Measurements from ENCODE around the gene CATSPER4.

Gene CATSPER4

GRCh38 chr1:26190373-26190987, at the start of gene CATSPER4:
Gene CATSPER4 (plus strand): TSS chr1:26190602. CDS start chr1:26190628, 26 bp downstream.
- no peak for DNase-seq (ENCODE audit: low read depth, low spot score)

DNA sequence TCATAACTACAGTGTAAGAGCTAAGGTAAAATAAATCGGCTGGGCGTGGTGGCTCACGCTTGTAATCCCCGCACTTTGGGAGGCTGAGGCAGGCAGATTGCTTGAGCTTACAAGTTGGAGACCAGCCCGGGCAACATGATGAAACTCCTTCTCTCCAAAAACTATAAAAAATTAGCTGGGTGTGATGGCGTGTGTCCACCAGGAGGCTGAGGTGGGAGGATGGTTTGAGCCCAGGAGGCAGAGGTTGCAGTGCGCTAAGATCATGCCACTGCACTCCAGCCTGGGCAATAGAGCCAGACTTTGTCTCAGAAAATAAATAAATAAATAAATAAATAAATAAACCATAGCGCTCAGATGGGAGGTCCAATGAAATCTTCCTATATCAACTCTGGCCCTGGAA, 48.2 kb upstream of the CATSPER4 start:
- DNase-seq (ENCODE audit: low read depth, low spot score), result no peak

DNA sequence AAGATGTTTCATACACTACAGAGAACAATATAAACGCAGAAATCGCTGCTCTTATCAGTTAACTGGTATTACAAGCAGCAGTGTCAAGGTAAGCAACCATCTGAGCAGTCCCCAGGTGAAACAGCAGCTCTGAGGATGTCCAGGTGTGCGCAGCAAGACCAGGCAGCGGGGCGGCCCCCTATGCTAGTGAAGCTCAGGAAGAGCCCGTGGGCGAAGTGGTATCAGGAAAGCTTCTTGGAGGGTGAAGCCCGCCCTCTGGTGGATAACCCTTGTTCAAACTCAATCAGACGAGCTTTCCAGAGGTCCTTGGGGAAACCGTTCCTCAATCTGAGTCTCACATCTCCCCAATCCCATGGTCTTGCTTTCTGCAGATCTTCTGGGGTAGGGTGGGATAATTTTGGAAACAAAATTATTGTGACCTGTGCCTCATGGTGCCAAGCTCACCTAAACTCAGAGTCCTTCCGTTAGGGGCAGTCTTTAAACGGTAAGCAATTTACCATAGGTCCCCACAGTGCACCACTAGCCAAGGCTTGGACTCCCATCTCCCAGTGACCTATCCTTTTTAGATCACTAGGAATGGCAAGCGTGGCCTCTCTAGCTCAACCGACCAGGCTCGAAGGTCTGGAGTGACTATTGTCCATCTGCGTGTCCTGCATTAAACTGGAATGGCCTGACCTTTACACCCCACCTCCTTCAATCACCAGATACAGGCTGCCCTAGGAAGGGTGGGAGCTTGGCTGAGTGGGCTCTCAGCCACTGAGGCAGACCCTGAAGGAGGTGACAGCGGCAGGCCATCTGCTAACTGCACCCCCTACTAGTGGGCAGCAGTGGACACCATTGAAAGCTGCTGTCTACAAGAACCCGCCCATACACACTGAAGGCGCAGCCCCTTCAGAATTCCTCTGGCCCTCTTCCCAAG, 45.1 kb upstream of the CATSPER4 start:
- peak; percentile 29 for DNase-seq (ENCODE audit: low read depth, low spot score)

DNA sequence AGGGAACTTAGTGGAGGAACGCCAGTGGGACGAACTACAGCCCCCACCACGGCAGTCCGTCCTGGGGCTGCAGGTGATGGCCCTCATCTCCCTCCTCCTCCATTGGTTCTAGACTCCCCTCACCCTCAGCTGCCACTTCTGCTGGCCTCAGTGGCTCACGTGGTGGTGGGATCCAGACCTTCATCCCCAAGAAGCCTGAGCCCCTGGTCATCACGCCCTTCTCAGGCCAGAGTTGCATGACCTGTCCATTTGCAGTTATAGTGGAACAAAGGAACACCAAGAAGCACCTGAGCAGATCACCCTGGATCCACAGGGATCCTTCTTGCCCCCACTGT, 44.5 kb upstream of the CATSPER4 start:
- no peak for DNase-seq (ENCODE audit: low read depth, low spot score)

GRCh38 chr1:26148887-26149286, 41.5 kb upstream of the CATSPER4 start:
- DNase-seq (ENCODE audit: low read depth, low spot score), result no peak

DNA sequence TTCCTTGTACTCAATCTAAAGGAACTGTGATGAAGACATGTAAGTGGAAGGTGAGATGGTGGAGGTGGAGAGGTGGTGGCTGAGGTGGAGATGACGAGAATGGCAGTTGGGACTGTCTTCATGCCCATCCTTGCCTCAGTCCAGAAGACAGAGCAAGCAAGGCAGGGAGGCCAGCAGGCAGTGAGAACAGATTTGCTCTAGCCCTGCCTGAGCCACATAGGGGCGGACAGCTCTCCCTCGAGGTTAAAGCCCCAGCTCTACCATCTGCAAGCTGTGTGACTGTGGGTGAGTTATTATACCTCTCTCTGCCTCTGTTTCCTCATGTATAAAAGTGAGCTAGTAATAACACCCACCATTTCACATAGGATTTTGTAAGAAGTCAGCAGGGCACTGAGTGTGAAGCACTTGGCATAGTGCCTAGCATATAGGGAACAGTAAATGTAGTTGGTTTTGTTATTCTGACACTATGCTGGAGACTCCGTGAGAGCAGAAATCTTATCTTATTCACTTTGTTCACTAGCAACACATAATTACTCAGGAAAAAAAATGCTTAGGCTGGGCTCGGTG, 36.4 kb upstream of the CATSPER4 start:
- DNase-seq (ENCODE audit: low read depth, low spot score), result no peak

DNA sequence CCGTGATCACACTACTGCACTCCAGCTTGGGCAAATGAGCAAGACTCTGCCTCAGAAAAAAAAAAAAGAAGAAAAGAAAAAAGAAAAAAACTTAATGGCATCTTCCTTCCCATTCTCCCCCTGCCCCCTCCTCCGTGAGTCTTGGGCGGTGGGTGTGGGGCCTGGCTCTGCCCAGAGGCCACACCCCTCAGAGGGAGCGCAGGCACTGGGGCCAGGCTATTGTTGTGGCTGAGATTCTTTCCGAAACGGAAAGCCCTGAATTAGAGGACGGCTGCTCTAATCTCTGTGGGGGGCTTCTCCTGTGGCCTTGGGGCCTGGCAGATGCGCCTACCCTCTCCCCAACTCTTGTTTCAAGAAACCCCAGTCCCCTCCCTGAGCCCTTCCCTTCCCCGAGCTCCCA, 35.7 kb upstream of the CATSPER4 start:
- no peak for DNase-seq (ENCODE audit: low read depth, low spot score)

DNA sequence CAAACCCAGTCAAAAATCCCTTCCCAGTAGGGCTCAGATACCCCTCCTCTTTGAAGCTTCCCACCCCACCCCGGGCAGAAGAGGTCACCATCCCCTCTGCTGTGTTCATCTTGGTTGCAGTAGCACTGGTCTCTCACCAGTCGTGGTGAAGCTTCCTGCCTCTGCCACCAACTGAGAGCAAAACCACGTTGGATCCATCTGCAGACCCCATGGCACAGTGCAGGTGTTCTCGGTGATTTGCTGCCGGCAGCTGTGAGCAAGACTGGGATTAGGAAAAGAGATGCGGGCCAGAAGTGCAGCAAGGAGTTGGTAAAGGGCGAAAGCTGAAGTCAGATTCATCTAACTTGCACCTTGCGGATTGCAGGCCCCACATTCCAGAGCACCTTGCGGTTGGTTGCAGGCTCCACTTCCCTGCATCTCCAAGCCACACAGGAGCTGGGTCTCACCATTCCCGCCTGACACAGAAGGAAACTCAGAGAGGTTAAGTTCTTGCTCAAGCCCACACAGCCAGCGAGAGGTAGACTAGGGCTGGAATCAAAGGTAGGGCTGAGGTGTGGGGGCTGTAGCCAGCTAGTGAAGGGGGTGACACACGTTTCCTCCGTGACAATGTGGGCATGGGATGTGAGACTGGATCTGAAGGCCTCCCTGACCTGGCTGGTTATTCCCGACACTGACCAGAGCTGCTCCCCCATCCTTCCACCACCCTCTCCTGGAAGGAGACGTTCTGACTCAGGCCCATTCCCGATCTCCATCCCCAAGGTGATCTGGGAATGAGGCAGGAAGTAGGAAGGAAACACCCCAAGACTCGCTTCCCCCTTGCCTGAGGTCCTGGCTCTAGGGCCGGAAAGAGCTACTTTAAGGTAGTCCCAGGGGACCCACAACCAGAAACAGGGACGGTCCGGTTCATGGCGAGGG, 34.8 kb upstream of the CATSPER4 start:
- no peak for DNase-seq (ENCODE audit: low read depth, low spot score)

DNA sequence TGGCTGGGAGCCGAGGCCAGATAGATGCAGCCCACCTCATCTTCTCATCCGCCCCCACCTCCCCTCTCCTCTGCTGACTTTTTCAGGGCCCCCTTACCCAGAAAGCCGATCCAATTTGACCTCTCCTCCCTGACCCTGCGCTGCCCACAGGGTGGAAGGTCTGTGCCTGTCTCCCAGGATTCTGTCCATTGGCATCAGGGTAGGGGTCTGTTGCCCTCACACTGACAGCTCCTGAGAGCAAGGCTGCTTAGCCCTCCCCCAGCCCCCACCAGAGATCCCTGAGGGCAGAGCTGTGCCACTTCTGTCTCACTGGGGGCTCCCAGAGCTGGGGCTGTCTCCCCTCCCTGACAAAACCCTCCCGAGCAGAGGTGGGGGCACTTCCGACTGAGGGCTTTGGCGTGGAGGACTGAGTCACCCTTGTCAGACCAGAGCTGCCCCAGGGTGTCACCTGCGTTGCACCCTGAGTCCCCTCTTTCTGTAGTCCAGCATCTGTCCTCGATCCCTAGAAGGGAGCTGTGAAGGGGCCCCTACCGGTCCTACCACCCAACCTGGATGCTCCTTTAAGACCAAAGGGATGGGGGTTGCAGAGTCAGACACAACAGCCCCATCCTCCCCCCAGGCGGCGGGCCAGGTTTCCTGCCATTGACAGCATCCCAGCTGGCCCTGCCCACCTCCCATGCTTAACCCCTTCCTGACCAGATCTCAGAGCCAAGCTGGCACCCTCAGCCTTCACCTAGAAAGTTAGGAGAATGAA, 33.9 kb upstream of the CATSPER4 start:
- no peak for DNase-seq (ENCODE audit: low read depth, low spot score)

- DNase-seq (ENCODE audit: low read depth, low spot score), result no peak
These were observed 32.0 kb upstream of the CATSPER4 start for GRCh38 chr1:26158271-26158907.

DNA sequence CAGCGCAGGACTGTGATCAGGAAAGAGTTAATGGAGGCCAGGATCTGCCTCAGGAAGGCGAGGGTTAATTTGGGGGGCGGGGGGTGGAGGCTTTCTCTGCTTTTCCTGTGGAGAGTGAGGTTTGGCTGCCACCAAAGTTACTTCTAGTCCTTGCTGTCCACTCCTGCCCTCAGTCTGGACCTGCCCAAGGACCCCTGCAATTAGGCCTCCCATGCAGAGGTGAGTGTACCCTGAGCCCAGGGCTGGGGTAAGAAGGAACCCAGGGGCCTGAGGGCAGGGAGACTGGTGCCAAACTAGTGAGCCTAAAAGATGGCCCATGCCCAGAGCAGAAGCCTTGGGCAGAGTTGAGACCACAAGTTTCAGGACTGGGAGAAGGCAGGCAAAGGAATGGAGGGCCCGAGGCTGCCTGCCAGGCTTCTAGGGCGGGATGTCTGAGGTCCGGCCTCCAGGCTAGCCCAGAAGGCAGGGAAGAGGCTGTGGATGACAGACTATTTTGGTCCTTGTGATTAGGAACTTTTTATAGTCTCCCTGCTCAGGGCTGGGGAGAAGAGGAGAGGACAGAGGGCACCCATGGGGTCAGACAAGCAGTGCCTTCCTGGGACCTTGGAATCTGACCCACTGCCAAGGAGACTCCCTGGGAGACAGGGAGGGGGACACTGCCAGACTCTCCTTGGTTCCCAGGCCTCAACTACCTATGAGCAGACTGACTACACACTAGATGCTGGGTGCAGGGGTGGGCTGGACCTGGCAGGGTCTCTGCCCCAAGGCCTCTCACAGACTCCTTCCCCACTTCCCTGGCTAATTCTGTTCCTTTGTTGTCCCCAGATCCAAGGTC, 31.3 kb upstream of the CATSPER4 start, which contains the start of gene FAM110D:
Gene FAM110D (plus strand): TSS at position 172 of the 835 bp plus-strand sequence. CDS start 2,213 bp downstream, outside the sequence.
- no peak for DNase-seq (ENCODE audit: low read depth, low spot score)

- DNase-seq (ENCODE audit: low read depth, low spot score), result no peak
These were observed 30.7 kb upstream of the CATSPER4 start for GRCh38 chr1:26159743-26160039.

DNA sequence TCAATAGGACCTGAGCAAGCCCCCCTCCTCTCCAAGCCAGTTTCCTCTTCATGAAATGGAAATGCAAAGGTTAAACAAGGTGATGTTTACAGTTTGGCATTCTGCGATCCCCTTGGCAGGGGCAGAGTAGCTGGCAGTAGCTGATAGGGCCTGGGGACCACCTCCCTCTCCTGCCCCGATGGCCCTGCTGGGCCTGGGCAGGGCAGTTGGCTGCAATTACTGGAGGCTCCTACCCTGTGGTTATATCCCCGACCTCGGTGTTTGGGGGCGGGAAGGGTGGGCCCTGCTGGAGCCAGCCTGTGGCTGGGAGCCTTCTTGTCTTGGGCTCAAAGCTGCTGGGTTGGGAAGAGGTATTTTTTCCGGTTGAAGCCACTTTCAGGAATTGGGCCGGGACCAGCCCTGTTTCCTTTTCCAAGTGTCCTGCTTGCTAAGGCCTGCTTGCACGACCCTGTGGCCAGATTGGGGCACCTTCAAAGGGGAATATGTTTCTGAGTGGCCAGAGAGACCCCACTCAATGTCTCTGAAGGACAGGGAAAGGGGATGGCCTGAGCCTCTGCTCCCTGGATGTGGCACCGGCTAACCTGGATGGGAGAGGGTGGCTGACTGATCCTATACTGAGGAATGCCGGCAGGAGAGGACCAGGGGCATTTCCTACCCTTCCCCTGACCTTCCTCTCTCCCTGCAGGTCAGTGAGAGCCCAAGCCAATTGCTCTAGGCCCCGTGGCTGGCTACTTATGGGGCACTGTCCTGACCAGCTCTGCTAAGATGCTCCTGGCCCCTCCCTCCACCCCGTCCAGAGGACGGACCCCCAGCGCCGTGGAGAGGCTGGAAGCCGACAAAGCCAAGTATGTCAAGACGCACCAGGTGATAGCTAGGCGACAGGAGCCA, 29.6 kb upstream of the CATSPER4 start:
- no peak for DNase-seq (ENCODE audit: low read depth, low spot score)

- DNase-seq (ENCODE audit: low read depth, low spot score), result no peak
These were observed 28.8 kb upstream of the CATSPER4 start for GRCh38 chr1:26161415-26162219.

DNA sequence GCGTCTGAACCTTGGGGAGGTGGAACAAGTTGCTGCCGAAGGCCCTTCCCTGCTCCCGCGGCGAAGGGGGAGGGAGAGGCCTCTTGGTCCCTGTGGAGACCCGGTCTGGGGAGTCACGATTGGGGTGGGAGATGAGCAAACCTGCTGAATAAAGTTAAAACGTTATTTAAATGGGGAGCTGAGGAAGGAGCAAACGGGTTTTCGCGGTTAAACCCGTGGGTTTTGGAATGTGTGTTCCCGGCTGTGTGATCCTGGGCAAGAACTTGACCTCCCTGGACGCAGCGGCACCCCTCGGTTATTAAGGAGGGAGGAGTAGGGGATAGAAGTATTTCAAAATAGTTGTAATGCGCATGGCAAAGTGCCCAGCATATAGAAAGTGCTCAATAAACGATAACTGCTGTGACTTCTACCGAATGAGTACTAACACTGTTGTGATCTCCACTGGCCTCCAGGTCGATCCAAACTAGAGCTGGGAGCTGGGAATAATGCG, 28.1 kb upstream of the CATSPER4 start:
- DNase-seq (ENCODE audit: low read depth, low spot score), result no peak

DNA sequence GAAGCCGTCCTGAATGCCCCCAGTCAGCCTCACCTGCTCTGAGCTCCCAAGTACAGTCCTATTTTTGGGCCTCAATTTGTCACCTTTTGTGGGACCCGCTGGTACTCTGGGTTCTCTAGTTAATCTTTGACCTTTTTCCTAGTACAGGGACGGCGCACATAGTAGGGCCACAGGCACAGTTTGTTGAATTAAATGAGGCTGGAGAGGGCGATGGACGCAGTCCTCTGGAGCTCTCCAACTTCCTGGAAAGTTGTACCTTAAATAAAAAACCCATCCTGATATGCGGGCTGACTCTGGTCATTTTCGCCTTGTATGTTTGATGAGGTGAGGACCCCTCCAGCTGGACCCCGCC, 26.7 kb upstream of the CATSPER4 start:
- no peak for DNase-seq (ENCODE audit: low read depth, low spot score)

DNA sequence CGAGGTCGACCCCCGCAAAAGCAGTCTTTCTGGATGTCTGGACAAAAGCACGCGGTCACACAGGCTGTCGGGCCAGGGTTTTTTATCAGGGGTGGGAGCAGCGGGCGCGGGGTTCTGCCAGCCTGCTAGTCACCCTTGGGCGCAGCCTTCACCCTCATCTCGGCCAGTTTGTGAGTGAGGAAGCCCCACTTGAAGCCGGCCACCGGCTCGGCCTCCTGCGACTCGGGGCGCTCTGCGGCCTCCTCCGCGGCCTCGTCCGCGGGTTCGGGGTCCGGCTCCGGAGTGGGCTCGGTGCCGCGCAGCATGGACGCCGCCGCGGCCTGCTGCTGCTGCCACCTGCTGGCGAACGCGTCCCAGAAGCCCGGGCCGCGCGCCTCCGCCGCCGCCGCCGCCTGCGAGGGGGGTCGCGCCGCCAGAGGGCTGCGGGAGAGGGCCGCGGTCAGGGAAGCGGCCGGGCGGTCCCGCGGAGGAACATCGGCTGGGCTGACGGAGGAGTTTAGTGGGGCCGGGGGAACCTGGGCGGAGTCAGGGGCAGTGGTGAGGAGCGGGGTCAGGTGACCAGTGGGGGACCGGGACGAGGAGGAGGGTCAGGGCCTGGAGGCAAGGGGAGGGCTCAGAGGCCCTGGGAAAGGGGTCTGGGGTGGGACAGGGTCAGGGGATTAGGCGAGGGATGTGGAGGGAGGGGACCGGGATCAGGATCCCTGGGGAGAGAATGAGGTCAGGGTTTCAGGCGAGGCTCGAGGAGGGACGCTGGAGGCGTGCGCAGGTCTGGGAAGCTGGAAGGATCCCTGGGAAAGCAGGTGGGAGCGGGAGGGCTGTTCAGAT, 26.2 kb upstream of the CATSPER4 start:
- peak; percentile 8 for DNase-seq (ENCODE audit: low read depth, low spot score)

Measured in activated naive CD8-positive, alpha-beta T cell treated with anti-CD3 and anti-CD28 coated beads, Interleukin-2, amount 50 U/mL, for 16 hours (primary cell).